HFF-Myc (cell line): Measurements from ENCODE around the gene TAF4.
"Not testable (repeated sequence)": the region's sequence is repeated elsewhere in the genome, so short reads cannot be mapped to it uniquely, and the experiment has no call there.

Experiments used
- DNase-seq: peaks from one replicate; pipeline ENCODE4 v3.0.0-alpha.2; 2011; ENCODE audit warnings: low read depth; ENCODE audit errors: extremely low read depth
- H3K4me3 ChIP-seq: replicated peaks from 2 replicates; pipeline ENCODE4 v1.5.1; 2011; ENCODE audit warnings: low read depth, mild to moderate bottlenecking, control low read depth, low read length
- TF ChIP-seq, protein P1 (sequence below): IDR thresholded peaks from 2 replicates; pipeline ENCODE4 v1.5.1; 2012; ENCODE audit warnings: mild to moderate bottlenecking, low read depth, low read length, control low read depth; ENCODE audit errors: missing control alignments

Gene TAF4

DNA sequence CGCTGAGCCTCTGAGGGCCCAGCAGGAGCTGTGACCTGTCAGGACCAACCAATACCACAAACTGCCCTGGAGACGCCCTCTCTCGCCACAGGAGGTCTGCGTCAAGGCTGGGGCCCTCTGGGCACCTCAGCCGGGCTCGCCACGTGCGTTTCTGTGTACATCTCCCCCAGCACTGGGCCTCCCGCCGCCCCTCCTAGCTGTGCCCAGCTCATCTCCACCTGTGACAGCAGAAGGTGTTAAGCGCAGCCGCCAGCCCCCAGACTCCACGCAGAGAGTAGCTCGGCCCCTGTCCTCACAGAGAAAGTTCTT, 91.4 kb downstream of the TAF4 start:
- TF ChIP-seq, protein P1, sequence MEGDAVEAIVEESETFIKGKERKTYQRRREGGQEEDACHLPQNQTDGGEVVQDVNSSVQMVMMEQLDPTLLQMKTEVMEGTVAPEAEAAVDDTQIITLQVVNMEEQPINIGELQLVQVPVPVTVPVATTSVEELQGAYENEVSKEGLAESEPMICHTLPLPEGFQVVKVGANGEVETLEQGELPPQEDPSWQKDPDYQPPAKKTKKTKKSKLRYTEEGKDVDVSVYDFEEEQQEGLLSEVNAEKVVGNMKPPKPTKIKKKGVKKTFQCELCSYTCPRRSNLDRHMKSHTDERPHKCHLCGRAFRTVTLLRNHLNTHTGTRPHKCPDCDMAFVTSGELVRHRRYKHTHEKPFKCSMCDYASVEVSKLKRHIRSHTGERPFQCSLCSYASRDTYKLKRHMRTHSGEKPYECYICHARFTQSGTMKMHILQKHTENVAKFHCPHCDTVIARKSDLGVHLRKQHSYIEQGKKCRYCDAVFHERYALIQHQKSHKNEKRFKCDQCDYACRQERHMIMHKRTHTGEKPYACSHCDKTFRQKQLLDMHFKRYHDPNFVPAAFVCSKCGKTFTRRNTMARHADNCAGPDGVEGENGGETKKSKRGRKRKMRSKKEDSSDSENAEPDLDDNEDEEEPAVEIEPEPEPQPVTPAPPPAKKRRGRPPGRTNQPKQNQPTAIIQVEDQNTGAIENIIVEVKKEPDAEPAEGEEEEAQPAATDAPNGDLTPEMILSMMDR = no peak
- DNase-seq = no peak
- no peak overlapping the region for H3K4me3 ChIP-seq

DNA sequence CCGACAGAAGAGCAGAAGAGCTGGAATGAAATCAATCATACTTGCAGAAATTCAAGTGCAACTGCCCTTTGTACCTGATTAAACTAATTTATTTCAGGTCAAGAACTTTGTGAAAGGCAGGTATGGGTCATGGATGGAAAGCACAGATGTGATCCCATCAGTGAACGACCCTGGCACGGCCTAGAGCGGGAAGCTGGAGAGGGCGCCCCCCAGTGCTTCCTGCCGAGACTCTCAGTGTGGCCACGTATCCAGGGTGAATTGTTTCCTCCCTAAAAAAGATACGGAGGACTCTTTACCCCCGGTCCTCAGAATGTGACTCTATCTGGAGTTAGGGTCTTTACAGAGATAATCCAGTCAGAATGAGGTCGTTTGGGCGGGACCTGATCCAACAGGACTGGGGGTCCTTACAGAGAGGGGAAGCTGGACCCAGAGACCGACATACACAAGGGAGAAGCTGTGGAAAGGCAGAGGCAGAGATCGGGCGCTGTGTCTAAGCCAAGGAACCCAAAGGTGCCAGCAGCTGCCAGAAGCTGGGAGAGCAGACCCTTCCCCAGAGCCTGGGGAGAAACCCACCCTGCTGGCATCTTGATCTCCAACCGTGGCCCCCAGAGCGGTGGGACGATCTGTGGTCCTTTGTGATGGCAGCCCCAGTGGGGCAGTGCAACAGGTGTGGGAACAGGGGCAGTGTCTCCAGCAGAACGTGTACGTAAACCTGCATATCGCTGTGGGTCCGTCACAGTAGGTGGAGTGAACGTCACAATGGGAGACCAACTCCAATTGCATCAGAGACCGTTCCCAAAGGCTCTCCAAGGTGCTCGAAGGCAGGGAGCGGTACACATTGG, 91.9 kb downstream of the TAF4 start:
- DNase-seq = no peak
- H3K4me3 ChIP-seq = no peak overlapping the region
- TF ChIP-seq, protein P1 = no peak

DNA sequence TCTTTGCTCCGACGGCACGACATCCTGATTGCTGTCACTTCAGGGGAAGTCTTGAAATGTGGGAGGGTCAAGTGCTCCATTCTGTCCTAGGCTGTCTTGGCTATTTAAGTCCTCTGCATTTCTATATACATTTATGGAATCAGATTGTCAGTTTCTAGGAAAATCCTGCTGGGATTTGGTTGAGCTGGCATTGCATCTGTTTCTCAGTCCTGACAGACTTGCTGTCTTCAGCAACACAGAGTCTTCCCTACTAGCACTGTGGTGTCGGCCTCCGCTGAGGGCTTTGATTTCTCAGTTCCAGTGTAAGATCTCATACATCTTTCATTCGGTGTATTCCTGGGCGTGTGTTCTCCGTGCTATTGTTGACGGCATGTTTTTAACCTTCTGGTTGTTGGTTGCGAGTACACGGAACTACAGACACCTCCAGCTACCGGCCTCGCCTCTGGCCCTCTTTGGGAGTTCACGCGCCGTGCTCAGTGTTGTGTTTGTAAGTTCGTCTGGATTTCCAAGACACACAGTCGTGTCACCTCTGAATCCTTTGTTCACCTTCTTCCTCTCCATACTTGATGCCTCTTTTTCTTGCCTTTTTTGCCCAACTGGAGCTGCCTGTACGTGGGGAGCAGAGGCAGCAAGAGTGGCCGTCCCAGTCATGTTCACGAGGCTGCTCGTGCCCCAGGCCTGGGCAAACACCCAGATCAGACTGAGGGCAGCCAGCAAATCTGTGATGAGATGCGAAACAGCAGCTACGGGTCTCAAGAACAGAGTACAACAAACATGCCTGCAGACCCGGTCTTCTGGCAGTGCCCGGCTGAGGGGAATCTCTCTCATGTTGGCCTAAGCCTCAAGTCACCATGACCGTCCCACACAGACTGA, 92.8 kb downstream of the TAF4 start:
- TF ChIP-seq, protein P1 = no peak
- H3K4me3 ChIP-seq = no peak overlapping the region
- no peak for DNase-seq

DNA sequence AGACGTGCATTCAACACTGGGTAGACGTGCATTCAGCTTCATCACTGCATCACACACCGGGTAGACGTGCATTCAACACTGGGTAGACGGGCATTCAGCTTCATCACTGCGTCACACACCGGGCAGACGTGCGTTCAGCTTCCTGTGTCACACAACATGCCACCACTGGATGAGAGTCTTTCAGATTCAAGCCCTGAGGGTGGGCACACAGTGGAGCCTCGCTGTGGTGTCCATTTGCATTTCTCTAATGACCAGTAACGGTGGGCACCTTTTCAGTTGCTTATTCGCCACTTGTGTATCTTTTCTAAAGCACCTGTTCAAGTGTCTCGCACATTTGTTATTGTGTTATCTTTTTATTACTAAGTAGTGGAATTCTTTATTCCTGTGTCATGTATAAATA, 94.1 kb downstream of the TAF4 start:
- DNase-seq, H3K4me3 ChIP-seq: not testable (repeated sequence)

DNA sequence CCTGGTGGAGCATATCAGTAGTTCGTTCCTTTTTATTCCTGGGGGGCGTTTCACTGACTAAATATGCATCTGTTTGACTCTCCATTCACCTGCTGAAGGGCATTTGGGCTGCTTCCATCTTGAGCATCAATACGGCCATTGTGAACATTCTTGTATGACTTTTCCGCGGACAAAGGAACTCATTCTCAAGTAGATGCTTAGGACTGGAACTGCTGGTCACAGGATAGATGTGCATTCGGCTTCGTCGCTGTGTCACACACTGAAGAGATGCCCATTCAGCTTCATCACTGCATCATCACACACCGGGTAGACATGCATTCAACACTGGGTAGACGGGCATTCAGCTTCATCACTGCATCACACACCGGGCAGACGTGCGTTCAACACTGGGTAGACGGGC, 95.3 kb downstream of the TAF4 start:
- H3K4me3 ChIP-seq = no peak overlapping the region
- TF ChIP-seq, protein P1 = no peak
- no peak for DNase-seq

DNA sequence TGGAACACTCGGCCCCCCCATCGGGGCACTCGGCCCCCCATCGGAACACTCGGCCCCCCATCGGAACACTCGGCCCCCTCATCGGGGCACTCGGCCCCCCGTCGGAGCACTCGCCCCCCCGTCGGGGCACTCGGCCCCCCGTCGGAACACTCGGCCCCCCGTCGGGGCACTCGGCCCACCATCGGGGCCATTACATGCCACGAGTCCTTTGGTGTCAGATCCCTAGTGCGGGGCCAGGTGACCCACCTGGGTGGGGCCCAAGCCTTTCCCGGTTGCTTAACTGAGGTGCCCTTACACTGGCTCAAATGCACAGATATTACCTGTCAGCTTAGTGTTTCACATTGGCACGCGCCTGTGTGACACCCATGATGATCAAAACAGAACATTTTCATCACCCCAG, 95.9 kb downstream of the TAF4 start:
- TF ChIP-seq, protein P1 = no peak

DNA sequence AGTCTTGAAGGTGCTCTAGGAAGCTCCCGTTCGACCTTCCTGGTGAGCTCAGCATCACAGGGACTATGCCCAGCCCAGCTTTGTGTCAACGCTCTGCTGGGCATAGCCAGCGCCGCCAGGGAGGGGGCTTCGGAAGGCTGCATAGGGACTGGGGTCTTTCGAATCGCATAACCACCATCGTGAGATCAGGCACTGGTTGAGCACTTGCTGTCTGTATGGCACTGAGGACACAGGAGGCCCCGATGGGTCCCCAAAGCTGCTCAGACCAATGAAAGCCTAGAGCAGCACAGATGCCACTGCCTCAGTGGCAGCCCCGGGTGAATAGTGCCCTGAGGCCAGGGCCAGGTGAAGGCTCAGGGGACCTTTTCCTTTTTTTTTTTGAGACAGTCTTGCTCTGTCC, 96.7 kb downstream of the TAF4 start:
- no peak overlapping the region for H3K4me3 ChIP-seq
- DNase-seq = no peak
- TF ChIP-seq, protein P1 = no peak

More for the DNA sequence above, 95.9 kb downstream of the TAF4 start:
- no peak overlapping the region for H3K4me3 ChIP-seq
- no peak for DNase-seq
